DMS79 treated with DMSO at 0.1 percent for 48 hours (cell line): ENCODE results near the gene VAV2.

Source experiments
- DNase-seq: peaks from one replicate; lab custom pipeline; 2025; lab: John Stamatoyannopoulos, UW

The VAV2 gene

GRCh38 chr9:133952598-133953550 is 39.2 kb downstream of the VAV2 start:
- no peak for DNase-seq

- DNase-seq, result no peak
These were observed 40.9 kb downstream of the VAV2 start for GRCh38 chr9:133951265-133951664.

GRCh38 chr9:133950629-133951111 is 41.5 kb downstream of the VAV2 start:
- DNase-seq, result peak; percentile 81

GRCh38 chr9:133950192-133950591 is 41.9 kb downstream of the VAV2 start:
- peak; percentile 91 for DNase-seq

- DNase-seq, result peak; percentile 45
These were observed 42.5 kb downstream of the VAV2 start for GRCh38 chr9:133949486-133950061.

GRCh38 chr9:133948561-133949485 is 43.3 kb downstream of the VAV2 start:
- peak; percentile 50 for DNase-seq

- peak; percentile 30 for DNase-seq
These were observed 44.0 kb downstream of the VAV2 start for GRCh38 chr9:133948131-133948530.

GRCh38 chr9:133946840-133947486 is 45.2 kb downstream of the VAV2 start:
- DNase-seq, result no peak

- peak; percentile 65 for DNase-seq
These were observed 46.0 kb downstream of the VAV2 start for GRCh38 chr9:133945977-133946753.

- DNase-seq, result no peak
These were observed 46.7 kb downstream of the VAV2 start for GRCh38 chr9:133945314-133945975.

GRCh38 chr9:133944746-133945135 is 47.4 kb downstream of the VAV2 start:
- DNase-seq, result no peak

GRCh38 chr9:133943781-133944745 is 48.1 kb downstream of the VAV2 start:
- no peak for DNase-seq

- DNase-seq, result no peak
These were observed 48.9 kb downstream of the VAV2 start for GRCh38 chr9:133943036-133943780.

GRCh38 chr9:133942206-133942975 is 49.7 kb downstream of the VAV2 start:
- DNase-seq, result no peak

GRCh38 chr9:133939845-133940244 is 52.3 kb downstream of the VAV2 start:
- no peak for DNase-seq

- no peak for DNase-seq
These were observed 52.8 kb downstream of the VAV2 start for GRCh38 chr9:133939171-133939785.

GRCh38 chr9:133938753-133939152 is 53.4 kb downstream of the VAV2 start:
- DNase-seq, result no peak
